ENCODE data around the gene CD38.
"Not testable (repeated sequence)": the region's sequence is repeated elsewhere in the genome, so short reads cannot be mapped to it uniquely, and the experiment has no call there.

CD38 gene

GRCh38 chr4:15802497-15802896 lies 24.4 kb downstream of the CD38 start:
- DNase-seq, result not testable (repeated sequence)

GRCh38 chr4:15805583-15806517 lies 27.7 kb downstream of the CD38 start:
- peak in 1 of 2 experiments; percentile 28 for DNase-seq

- no peak for DNase-seq
These were observed 30.9 kb downstream of the CD38 start for GRCh38 chr4:15809058-15809457.

GRCh38 chr4:15809466-15809865 lies 31.3 kb downstream of the CD38 start:
- no peak for DNase-seq

- DNase-seq, result no peak
These were observed 33.7 kb downstream of the CD38 start for GRCh38 chr4:15811703-15812337.

GRCh38 chr4:15832523-15833451 lies 54.7 kb downstream of the CD38 start:
- no peak for DNase-seq

- no peak for DNase-seq
These were observed 55.7 kb downstream of the CD38 start for GRCh38 chr4:15833801-15834200.

GRCh38 chr4:15836362-15836761 lies 58.2 kb downstream of the CD38 start:
- no peak for DNase-seq

GRCh38 chr4:15837591-15837990 lies 59.5 kb downstream of the CD38 start:
- DNase-seq, result no peak

GRCh38 chr4:15841194-15841730 lies 63.1 kb downstream of the CD38 start:
- not testable (repeated sequence) for DNase-seq

GRCh38 chr4:15847746-15848145 lies 69.6 kb downstream of the CD38 start:
- DNase-seq, result no peak

GRCh38 chr4:15848191-15848842 lies 70.2 kb downstream of the CD38 start:
- DNase-seq, result no peak

GRCh38 chr4:15851969-15852368 lies 73.8 kb downstream of the CD38 start:
- DNase-seq, result no peak

- DNase-seq, result no peak
These were observed 74.4 kb downstream of the CD38 start for GRCh38 chr4:15852524-15852923.

- no peak for DNase-seq
These were observed 75.2 kb downstream of the CD38 start for GRCh38 chr4:15853345-15853744.

- DNase-seq, result no peak
These were observed 77.8 kb downstream of the CD38 start for GRCh38 chr4:15855804-15856475.

- DNase-seq, result not testable (repeated sequence)
These were observed 83.1 kb downstream of the CD38 start for GRCh38 chr4:15861198-15861597.

GRCh38 chr4:15864651-15865566 lies 86.8 kb downstream of the CD38 start:
- no peak for DNase-seq

GRCh38 chr4:15868111-15868510 lies 90.0 kb downstream of the CD38 start:
- DNase-seq, result no peak

- DNase-seq, result no peak
These were observed 90.8 kb downstream of the CD38 start for GRCh38 chr4:15868826-15869413.
